GM18526 (cell line): ENCODE measurements around the gene PTX4.

Experiments
- POLR2A ChIP-seq: IDR thresholded peaks from 3 replicates; pipeline ENCODE4 v1.6.1; 2011; ENCODE audit not compliant: insufficient read length; ENCODE audit errors: extremely low read depth

Gene PTX4

GRCh38 chr16:1442697-1443096, 46.0 kb downstream of the PTX4 start:
- TF ChIP-seq POLR2A: no peak

DNA sequence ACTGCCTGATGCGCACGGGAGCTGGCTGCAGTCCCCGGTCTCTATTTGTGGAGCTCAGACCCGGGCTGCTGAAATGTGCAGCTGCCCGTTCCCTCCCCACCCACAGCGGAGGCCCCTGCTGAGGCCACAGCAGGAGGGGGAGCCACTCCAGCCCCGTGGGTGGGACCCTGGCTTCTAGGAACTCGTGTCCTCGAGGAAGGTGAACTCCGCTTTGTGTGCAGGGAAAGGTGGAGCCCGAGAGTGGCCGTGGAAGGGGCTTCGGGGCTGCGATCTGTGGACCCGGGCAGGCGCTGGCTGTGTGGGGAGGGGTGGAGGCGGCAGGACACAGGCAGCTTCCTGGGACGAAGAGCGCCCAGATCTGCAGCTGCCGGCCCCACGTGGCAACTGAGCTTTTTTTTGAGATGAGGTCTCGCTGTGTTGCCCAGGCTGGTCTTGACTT, 47.3 kb downstream of the PTX4 start:
- TF ChIP-seq POLR2A: no peak

DNA sequence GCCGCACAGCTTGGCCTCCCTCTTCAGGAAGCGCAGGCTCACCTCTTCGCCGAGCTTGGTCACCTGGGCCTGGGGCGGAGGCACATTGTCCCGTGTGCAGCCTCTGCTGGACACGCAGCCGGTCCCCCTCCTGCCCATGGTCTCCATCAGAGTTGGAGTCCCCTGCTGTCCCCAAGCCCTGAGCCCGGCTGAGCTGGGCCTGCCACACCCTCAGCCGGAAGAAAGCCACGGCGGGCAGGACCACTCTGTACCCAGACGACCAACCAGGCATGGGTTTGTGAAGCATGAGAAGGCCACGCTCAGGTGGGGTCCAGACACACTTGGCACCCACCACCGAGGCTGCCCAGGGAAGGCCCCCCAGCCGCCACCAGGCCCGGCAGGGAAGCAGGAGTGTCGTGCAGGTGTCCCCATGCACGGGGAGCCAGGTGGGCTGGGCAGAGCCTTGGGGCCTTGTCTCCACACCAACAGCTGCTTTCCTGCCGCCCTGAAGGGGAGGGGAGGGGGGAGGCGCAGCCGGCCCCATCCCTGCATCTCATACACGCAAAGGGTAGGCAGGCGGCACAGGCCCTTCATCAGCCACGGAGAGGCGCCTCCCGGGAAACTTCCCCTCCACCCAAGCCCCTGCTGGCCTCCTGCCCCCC, 49.6 kb downstream of the PTX4 start:
- no peak for TF ChIP-seq POLR2A

DNA sequence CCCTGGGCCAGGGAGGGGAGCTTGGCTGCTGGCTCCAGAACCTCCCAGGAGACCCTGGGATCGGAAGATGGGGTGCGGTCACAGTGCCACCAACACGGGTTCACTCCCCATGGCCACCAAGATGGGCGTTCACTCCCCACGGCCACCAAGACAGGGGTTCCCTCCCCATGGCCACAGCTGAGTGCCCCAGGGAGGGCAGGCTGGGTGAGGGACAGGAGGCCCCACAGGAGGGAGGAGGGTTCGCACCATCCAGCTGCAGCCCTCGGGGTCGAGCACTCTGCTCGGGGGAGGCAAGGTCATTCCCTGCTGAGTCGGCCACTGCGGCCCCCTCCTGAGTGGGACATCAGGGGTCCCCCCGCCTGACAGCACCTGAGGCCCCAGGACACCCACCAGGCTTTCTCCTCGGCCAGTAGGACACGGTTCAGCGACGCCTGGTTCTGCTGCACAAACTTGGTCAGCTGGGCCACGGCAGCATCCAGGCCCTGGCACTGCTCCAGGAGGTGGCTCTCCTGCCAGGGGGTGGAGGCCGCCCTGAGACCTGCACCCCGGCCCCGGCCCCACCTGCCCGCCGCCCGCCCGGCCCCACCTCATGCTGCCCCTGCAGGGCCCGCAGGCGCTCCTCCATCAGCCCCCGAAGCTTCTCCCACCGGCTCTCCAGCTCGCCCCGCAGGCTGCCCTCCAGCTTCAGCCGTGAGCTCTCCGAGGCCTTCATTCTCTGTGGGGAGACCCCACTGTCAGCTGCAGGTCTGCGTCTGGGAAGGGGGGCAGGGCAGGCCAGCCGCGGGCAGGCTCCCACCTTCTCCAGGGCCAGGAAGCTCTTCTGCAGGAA, 50.3 kb downstream of the PTX4 start:
- no peak for TF ChIP-seq POLR2A

DNA sequence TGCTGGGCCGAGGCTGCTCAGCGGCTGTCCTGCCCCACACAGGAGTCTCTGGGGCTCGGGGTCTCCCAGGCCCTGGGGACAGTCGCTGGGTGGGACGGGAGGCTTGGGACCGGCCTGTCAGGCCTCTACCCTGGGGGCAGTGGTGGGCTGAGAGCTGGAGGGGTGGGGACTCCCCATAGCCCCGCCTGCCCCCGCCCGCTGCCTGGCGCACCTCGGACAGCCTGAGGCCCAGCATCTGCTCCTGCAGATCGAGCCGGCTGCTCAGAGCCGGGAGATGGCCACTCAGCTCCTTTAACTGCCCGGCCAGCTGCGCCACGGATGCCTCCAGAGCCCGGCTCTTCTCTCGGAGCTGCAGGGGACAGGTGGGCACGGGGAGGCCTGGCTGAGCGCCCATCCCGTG, 51.1 kb downstream of the PTX4 start:
- TF ChIP-seq POLR2A: no peak

DNA sequence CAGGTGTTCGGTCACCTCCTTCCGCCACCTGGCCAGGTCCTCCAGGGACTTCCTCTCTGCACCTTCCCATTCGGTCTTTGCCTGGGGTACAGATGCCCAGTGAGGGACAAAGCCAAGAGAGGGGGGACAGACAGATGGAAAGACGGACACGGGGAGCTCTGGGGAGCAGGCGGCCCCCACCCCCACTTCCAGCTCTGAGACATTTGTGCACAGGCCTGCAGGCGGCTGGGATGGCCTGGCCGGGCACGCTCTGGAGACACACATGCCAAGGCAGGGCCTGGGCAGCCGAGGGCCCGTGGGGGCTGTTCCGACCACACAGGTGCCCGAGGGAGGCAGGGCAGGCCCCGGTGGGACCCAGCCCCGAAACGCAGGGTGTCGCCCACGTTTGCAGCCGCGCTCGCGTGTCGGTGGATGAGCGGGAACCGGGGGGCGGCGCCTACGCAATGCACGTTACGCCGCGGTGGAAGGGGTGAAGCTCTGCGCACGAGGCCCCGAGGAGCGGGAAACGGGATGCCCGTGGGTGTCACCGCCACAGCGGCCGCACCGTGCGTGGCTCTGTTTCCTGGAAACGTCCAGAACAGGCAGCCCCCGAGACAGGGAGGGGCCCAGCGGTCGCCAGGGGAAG, 51.9 kb downstream of the PTX4 start:
- no peak for TF ChIP-seq POLR2A

DNA sequence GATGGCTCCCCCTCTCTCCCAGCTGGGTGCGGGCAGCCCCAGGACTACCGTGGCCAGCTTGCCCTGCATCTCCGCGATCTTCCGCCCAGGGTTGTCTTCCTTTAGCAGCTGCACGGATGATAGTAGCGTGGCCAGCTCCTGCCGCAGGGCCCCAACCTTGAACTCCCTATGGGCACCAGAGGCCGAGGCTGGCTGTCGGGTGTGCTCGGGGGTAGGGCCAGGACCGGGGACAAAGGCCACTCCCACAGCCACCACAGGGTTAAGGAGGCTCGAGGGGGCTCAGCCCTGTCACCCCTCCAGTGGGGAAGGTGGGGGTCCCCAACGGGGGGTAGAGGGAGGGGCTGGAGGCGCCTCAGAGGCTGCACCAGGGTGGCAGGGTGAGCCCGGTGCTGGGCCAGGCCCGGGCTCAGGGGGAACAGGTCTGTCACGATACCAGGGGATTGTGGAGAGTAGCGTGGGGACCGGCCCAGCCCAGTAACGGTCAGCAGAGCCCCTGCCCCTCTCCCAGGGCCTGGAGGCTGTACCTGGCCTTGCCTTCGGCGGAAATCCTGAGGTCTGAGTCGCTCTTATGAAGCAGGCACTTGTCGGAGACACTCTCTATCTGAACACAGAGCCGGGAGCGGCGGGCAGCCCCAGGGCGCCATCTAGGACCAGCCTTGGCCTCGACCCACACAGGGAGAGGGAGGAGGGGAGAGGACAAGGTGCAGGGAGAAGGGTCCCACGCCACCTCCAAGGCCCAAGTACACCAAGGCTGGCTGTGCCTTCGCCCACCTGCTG, 52.6 kb downstream of the PTX4 start:
- no peak for TF ChIP-seq POLR2A
